Mesendoderm (in vitro differentiated cells): ENCODE data around the gene TFG.
A peak's percentile ranks its signal among the peaks of the same experiment; 100 is the strongest.

Experiments
- DNase-seq: peaks from one replicate; pipeline ENCODE4 v3.0.0; 2013
- H2AK5ac ChIP-seq: 2 replicates; pipeline ENCODE4 v1.6.1; 2013; ENCODE audit warnings: low read length, inconsistent platforms
- H2BK120ac ChIP-seq: 2 replicates; pipeline ENCODE4 v1.6.1; 2013; ENCODE audit warnings: low read depth, mild to moderate bottlenecking, low read length, moderate library complexity, mixed read lengths
- H2BK15ac ChIP-seq: replicated peaks from 2 replicates; pipeline ENCODE4 v1.6.1; 2013; ENCODE audit warnings: low read depth, mild to moderate bottlenecking, moderate library complexity
- H2BK5ac ChIP-seq: 2 replicates; pipeline ENCODE4 v1.6.1; 2013; ENCODE audit warnings: low read length, inconsistent platforms
- H3K18ac ChIP-seq: 2 replicates; pipeline ENCODE4 v1.6.1; 2013; ENCODE audit warnings: mild to moderate bottlenecking, low read length, mixed read lengths
- H3K23ac ChIP-seq: one replicate; pipeline ENCODE4 v1.6.1; 2013; ENCODE audit warnings: low read length
- H3K27ac ChIP-seq: 2 replicates; pipeline ENCODE4 v1.5.1; 2013; ENCODE audit warnings: low read depth, mild to moderate bottlenecking, inconsistent platforms, low read length, moderate library complexity
- H3K27me3 ChIP-seq: 2 replicates; pipeline ENCODE4 v1.6.1; 2013; ENCODE audit warnings: low read length, control low read depth, mild to moderate bottlenecking, inconsistent platforms; ENCODE audit not compliant: insufficient read depth, poor library complexity
- H3K36me3 ChIP-seq: 2 replicates; pipeline ENCODE4 v1.6.1; 2013; ENCODE audit warnings: low read length, inconsistent platforms; ENCODE audit not compliant: control insufficient read depth, insufficient read depth
- H3K4ac ChIP-seq: one replicate; pipeline ENCODE4 v1.6.1; 2013; ENCODE audit warnings: low read depth, mild to moderate bottlenecking, low read length, moderate library complexity
- H3K4me1 ChIP-seq: 2 replicates; pipeline ENCODE4 v1.6.1; 2013; ENCODE audit warnings: low read depth, low read length, inconsistent platforms; ENCODE audit not compliant: control insufficient read depth
- H3K4me2 ChIP-seq: 2 replicates; pipeline ENCODE4 v1.6.1; 2013; ENCODE audit warnings: low read length
- H3K4me3 ChIP-seq: 2 replicates; pipeline ENCODE4 v1.5.1; 2013; ENCODE audit warnings: mild to moderate bottlenecking, low read length
- H3K56ac ChIP-seq: one replicate; pipeline ENCODE4 v1.6.1; 2013; ENCODE audit warnings: low read length
- H3K79me1 ChIP-seq: 2 replicates; pipeline ENCODE4 v1.6.1; 2013; ENCODE audit warnings: low read length, inconsistent platforms
- H3K79me2 ChIP-seq: 2 replicates; pipeline ENCODE4 v1.6.1; 2013; ENCODE audit warnings: mild to moderate bottlenecking, low read length; ENCODE audit not compliant: control insufficient read depth, insufficient read depth
- H3K9ac ChIP-seq: 2 replicates; pipeline ENCODE4 v1.6.1; 2013; ENCODE audit warnings: low read length, inconsistent platforms
- H4K5ac ChIP-seq: one replicate; pipeline ENCODE4 v1.6.1; 2013; ENCODE audit warnings: low read length
- H4K8ac ChIP-seq: one replicate; pipeline ENCODE4 v1.6.1; 2013; ENCODE audit warnings: low read depth, mild to moderate bottlenecking, control low read depth, low read length, moderate library complexity
- WGBS: extraction: QIAGEN DNeasy Blood & Tissue Kit; methylation state at CpG from one replicate; pipeline ENCODE4 v1.1.7; 2013; ENCODE audit warnings: low lambda C conversion rate, missing lambda C conversion rate; ENCODE audit not compliant: insufficient coverage; ENCODE audit errors: extremely low coverage; 5-methylcytosine and 5-hydroxymethylcytosine counted together

Gene TFG

DNA sequence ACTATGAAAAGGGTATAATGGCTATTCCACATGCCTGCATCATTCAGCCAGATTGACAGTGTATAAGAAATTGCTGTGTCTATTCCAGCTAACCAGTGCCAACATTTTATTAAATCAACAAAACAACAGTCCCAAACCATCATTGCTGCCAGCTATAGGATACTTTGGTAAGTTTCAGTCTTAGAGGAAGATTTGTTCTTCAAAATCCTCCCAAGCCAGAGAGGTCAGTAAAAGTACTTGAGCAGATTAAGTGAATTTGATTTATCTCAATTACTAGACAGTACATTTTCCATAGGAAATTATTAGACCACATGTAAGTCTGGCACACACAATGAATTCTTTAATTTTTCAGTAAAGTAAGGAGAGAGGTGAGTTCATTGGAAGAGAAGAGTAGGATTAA lies 50.7 kb downstream of the TFG start:
- Histone ChIP-seq H3K9ac (no peak overlapping the region), H3K4ac (no peak overlapping the region), H3K56ac (no peak overlapping the region), H3K18ac (no peak overlapping the region), H4K8ac (no peak overlapping the region), H4K5ac (no peak overlapping the region), H3K4me2 (no peak overlapping the region), H3K79me2 (no peaks in the 10 kb centered on the region), H2BK120ac (no peak overlapping the region), H3K79me1 (no peaks in the 10 kb centered on the region), H3K23ac (no peak overlapping the region), H2AK5ac (no peak overlapping the region), H3K27me3 (no peaks in the 10 kb centered on the region), H2BK5ac (no peak overlapping the region), H3K36me3 (no peaks in the 10 kb centered on the region), H3K4me3 (no peak overlapping the region), H3K27ac (no peak overlapping the region), H2BK15ac (no peak overlapping the region), H3K4me1 (no peaks in the 10 kb centered on the region)
- no peak for DNase-seq

DNA sequence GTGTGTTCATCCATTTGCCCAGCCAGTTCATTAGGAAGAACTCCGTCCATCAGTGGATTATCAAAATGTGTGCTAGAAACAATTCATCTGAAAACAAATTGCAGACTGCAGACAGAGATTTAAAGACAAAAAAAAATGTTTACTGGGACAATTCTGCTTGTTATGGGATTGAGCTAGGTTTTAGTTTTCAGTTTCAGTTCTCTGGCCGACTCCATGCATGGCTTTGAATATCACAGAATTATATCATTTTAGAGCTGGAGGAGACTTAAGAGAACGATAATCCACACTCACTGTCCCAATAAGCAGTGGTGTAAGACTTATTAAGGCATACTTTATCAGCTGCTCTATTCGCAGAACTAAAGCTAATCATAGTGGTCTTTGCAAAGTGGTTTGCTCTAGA lies 51.1 kb downstream of the TFG start:
- H3K9ac ChIP-seq, result no peak overlapping the region
- no peak overlapping the region for H2BK5ac ChIP-seq
- no peak for DNase-seq
- WGBS, result no CpG with 5 or more reads among the region's 4 CpGs
- no peak overlapping the region for H3K23ac ChIP-seq
- H3K27me3 ChIP-seq, result no peaks in the 10 kb centered on the region
- no peak overlapping the region for H3K4me2 ChIP-seq
- no peak overlapping the region for H2AK5ac ChIP-seq
- H3K56ac ChIP-seq, result no peak overlapping the region
- H2BK120ac ChIP-seq, result no peak overlapping the region
- H3K36me3 ChIP-seq, result no peaks in the 10 kb centered on the region
- H3K27ac ChIP-seq, result no peak overlapping the region
- no peaks in the 10 kb centered on the region for H3K4me1 ChIP-seq
- no peak overlapping the region for H4K5ac ChIP-seq
- H3K79me1 ChIP-seq, result no peaks in the 10 kb centered on the region
- H3K4ac ChIP-seq, result no peak overlapping the region
- no peak overlapping the region for H3K4me3 ChIP-seq
- H3K18ac ChIP-seq, result no peak overlapping the region
- no peak overlapping the region for H4K8ac ChIP-seq
- no peaks in the 10 kb centered on the region for H3K79me2 ChIP-seq
- no peak overlapping the region for H2BK15ac ChIP-seq

DNA sequence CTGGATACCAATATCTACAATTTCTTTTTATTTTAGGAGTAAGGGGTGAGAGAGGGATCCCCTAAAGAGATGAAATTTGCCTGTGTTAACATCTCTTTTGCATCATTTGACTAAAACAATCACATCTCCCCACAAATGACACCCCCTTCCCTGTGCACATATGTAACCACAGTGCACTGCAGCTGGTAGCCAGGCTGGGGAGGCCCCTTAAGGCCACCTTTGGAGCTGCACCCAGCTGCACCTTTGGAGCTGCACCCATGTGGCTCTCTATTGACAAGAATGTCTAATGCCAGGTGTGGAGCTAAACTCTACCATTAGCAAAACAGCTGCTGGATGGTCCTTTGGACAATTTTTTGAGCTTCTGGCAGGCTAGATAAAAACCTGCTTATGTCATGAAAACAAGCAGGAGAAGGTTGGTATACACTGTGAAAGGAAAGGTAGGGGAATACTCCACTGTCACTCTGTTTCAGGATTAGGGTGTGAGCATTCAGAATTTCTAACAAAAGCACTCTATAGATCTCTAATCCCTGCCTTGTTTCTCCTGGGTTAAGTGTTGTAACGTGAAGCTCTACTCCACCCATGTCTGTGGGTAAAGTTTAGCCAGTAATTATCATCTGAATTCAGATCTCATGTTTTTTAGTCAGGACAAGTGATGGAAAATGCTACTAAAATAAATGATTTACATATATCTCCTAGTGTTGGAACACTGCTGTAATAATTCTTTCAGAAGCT lies 52.1 kb downstream of the TFG start:
- H3K4me2 ChIP-seq, result no peak overlapping the region
- DNase-seq, result peak; percentile 23
- no CpG with 5 or more reads among the region's 1 CpG for WGBS
- no peak overlapping the region for H3K27ac ChIP-seq
- H3K27me3 ChIP-seq, result no peaks in the 10 kb centered on the region
- no peak overlapping the region for H2BK120ac ChIP-seq
- no peak overlapping the region for H3K4me3 ChIP-seq
- no peak overlapping the region for H2BK15ac ChIP-seq
- no peaks in the 10 kb centered on the region for H3K79me1 ChIP-seq
- H3K4ac ChIP-seq, result no peak overlapping the region
- H3K18ac ChIP-seq, result no peak overlapping the region
- no peak overlapping the region for H4K5ac ChIP-seq
- H2BK5ac ChIP-seq, result no peak overlapping the region
- H3K79me2 ChIP-seq, result no peaks in the 10 kb centered on the region
- no peak overlapping the region for H3K23ac ChIP-seq
- H3K56ac ChIP-seq, result no peak overlapping the region
- H3K9ac ChIP-seq, result no peak overlapping the region
- no peaks in the 10 kb centered on the region for H3K4me1 ChIP-seq
- H3K36me3 ChIP-seq, result no peaks in the 10 kb centered on the region
- H2AK5ac ChIP-seq, result no peak overlapping the region
- H4K8ac ChIP-seq, result no peak overlapping the region

DNA sequence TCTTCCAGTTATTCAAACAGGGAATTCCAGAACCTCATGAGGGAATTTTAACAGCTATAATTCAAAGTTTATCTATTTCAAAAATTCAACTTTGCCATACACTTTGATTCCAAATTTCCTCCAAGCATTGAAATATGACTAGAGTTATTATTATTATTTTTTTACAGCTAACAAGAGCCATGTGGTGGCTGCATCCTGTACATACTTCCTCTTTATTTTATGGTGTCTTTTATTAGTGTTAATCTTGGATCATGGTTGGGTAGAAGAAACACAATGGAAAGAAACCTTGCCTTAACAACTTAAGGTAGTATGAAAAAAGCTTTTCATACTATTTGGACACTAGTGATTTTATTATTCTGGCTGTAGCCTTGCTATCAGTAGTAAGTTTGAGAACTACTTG lies 52.7 kb downstream of the TFG start:
- Histone ChIP-seq H3K27me3 (no peaks in the 10 kb centered on the region), H2AK5ac (no peak overlapping the region), H3K36me3 (no peaks in the 10 kb centered on the region), H3K79me1 (no peaks in the 10 kb centered on the region), H3K23ac (no peak overlapping the region), H2BK5ac (no peak overlapping the region), H4K8ac (no peak overlapping the region), H3K18ac (no peak overlapping the region), H2BK15ac (no peak overlapping the region), H3K4me1 (no peaks in the 10 kb centered on the region), H3K9ac (no peak overlapping the region), H3K4me3 (no peak overlapping the region), H3K27ac (no peak overlapping the region), H3K4me2 (no peak overlapping the region), H3K79me2 (no peaks in the 10 kb centered on the region), H3K4ac (no peak overlapping the region), H3K56ac (no peak overlapping the region), H4K5ac (no peak overlapping the region), H2BK120ac (no peak overlapping the region)
- DNase-seq, result no peak

DNA sequence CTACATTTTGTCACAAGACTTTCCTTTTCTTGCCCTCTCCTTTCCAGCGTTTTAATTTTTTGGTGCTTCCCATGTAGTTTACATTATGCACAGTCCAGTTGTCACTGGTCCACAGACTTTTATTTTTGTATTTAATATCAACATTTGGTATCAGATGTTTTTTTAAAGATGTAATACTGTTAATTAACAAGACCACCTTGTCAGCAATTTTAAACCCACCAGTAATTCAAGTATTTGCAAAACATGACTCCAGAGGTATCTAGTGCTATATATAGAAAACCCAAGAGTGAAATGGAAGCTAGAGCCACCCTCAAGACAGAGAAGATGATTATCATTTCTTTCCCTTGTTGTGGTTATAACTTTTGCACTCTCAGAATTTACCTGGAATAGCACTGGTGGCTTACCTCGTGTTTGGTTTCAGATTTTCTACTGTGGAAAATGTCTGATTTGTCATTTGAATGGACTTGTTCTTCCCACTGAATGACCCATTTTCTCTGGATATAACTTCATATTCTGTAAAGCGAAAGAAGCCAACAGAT lies 56.2 kb downstream of the TFG start:
- H3K9ac ChIP-seq, result no peak overlapping the region
- H3K4ac ChIP-seq, result no peak overlapping the region
- H2BK15ac ChIP-seq, result no peak overlapping the region
- WGBS, result no CpG with 5 or more reads among the region's 3 CpGs
- H3K79me2 ChIP-seq, result no peaks in the 10 kb centered on the region
- H3K27me3 ChIP-seq, result no peaks in the 10 kb centered on the region
- H3K36me3 ChIP-seq, result no peaks in the 10 kb centered on the region
- no peak overlapping the region for H2AK5ac ChIP-seq
- no peak overlapping the region for H2BK120ac ChIP-seq
- no peak overlapping the region for H3K23ac ChIP-seq
- H4K5ac ChIP-seq, result no peak overlapping the region
- no peak overlapping the region for H3K4me2 ChIP-seq
- DNase-seq, result no peak
- no peak overlapping the region for H2BK5ac ChIP-seq
- H3K4me1 ChIP-seq, result peaks cover 1% of the 10 kb centered on the region
- no peak overlapping the region for H4K8ac ChIP-seq
- H3K18ac ChIP-seq, result no peak overlapping the region
- H3K79me1 ChIP-seq, result no peaks in the 10 kb centered on the region
- no peak overlapping the region for H3K4me3 ChIP-seq
- no peak overlapping the region for H3K27ac ChIP-seq
- no peak overlapping the region for H3K56ac ChIP-seq

DNA sequence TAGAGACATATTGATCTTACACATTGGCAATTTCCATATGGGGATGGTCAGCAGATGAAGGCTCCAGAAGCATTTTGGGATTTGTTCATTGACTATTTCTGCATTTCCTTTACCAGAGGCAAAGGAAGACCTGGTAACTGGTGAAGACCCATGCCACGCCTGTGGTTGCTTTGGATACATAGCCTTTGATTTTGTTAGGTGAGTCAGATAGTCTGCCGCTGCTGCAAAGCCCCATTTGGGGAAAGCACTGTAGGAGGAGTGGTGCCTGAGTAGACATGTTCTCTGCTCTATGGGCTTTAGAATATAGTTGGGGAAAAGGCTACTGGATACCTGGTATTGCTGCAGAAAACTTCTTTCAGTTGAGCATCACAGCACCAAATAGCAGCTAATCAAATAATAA lies 56.8 kb downstream of the TFG start:
- no peak overlapping the region for H3K4ac ChIP-seq
- no peak overlapping the region for H3K27ac ChIP-seq
- H3K36me3 ChIP-seq, result no peaks in the 10 kb centered on the region
- H3K56ac ChIP-seq, result no peak overlapping the region
- no peak overlapping the region for H4K5ac ChIP-seq
- no peaks in the 10 kb centered on the region for H3K27me3 ChIP-seq
- no peak overlapping the region for H4K8ac ChIP-seq
- no peak for DNase-seq
- H2AK5ac ChIP-seq, result no peak overlapping the region
- H3K79me2 ChIP-seq, result no peaks in the 10 kb centered on the region
- H3K18ac ChIP-seq, result no peak overlapping the region
- H3K9ac ChIP-seq, result no peak overlapping the region
- no peaks in the 10 kb centered on the region for H3K79me1 ChIP-seq
- no peak overlapping the region for H2BK120ac ChIP-seq
- H3K23ac ChIP-seq, result no peak overlapping the region
- WGBS, result no CpG with 5 or more reads among the region's 2 CpGs
- H2BK15ac ChIP-seq, result no peak overlapping the region
- no peak overlapping the region for H2BK5ac ChIP-seq
- H3K4me3 ChIP-seq, result no peak overlapping the region
- peaks cover 1% of the 10 kb centered on the region for H3K4me1 ChIP-seq
- no peak overlapping the region for H3K4me2 ChIP-seq
